Astrocyte of the hippocampus (primary cell): ENCODE measurements around the gene IQGAP3.

Experiments used
- DNase-seq: peaks from one replicate; pipeline ENCODE4 v3.0.0; 2011; ENCODE audit warnings: low read depth, low spot score

Gene IQGAP3

GRCh38 chr1:156513185-156513584, 59.2 kb downstream of the IQGAP3 start:
- no peak for DNase-seq

- DNase-seq = no peak
Observed at GRCh38 chr1:156511644-156512043, 60.7 kb downstream of the IQGAP3 start.

- DNase-seq = peak; percentile 88
Observed at GRCh38 chr1:156510709-156511108, 61.7 kb downstream of the IQGAP3 start.

GRCh38 chr1:156509424-156510034, 62.8 kb downstream of the IQGAP3 start:
- DNase-seq = no peak

GRCh38 chr1:156508955-156509234, 63.5 kb downstream of the IQGAP3 start:
- no peak for DNase-seq

DNA sequence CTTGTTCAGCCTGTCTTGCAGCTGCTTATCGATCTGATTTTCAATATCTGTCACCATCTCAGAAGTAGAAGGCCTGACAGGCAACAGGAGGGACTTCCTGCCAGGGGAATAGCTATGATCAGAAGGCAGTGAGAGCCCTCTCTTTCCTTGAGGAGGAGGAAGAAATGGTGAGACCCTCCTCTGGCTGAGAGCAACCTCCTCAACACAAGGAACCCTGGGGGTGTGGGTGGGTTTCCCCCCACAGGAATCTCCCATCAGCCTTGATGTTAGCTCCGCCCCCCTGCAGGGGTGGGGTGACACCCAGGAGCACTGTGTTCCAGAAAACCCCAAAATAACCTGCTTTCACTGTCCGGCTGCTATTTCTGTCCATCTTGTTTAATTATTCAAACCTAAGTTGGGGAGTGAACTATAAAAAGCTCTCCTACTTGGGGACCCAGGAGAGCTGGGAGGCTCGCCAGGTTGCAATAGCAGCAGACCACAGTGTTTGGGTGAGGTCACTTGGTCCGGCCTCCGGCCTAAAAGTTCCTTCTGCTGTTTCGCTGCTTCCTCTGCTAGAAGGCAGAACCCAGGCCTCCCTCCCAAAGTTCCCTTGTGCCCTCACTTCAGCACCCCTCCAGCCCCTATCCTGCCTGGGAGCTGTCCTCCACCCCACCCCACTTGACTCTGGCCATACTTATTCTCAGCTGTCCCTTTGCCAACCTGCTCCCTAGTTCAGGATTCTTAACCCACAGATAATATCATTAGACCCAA, 64.0 kb downstream of the IQGAP3 start:
- DNase-seq = peak; percentile 77

DNA sequence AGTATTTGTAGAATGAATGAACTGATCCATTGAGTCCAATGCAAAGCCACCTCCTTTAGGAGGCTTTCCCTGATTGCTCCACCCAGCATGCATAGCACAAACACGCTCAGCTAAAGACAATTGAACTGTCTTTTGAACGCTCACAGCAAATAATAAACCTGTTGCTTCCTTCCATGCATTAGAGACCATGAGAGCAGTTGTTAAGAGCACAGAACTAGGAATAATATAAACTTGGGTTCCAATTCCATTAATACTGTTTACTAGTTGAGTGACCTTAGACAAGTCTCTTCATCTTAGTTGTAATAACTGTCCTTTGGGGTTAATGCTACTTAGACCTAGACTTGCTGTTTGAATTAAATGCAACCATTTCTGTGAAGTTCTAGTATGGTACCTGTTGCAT, 65.9 kb downstream of the IQGAP3 start:
- DNase-seq = no peak

- no peak for DNase-seq
Observed at GRCh38 chr1:156505679-156506298, 66.6 kb downstream of the IQGAP3 start.

DNA sequence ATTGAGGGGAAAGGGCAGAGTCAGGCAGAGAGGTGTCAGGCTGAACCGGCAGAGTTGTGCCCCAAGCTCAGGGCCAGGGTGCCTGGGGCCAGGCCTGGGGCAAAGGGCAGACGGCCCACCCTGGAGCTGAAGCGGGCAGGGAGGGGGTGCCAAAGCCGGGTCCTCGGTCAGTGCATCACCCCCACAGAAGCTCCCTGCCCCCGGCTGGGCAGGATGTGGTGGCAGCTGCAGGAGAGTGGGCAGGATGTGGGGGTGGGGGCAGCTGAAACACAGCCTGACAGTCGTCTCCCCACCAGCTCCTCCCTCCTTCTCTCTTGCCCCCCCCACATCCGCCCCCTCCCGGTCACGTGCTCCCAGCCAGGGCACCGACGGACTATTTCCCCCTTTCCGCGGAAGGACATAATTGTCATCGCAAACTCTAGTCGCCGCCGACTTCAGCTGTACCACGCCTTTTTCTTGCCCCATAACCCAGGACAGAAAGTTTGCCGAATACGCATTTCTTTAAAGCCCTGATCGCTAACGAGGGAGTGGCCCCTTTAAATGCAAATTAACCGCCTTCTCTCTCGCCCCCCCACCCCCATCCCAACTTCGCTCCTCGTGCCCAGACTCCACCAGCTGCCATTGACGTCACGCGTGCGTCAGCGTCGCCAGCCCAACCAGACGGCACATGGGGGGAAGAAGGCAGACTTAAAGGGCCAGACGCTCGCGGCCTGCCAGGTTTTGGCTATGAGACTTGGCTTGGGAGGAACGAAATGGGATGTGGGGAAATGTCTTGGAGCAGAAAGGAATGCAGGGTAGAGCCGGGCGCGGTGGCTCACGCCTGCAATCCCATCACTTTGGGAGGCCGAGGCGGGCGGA, 67.3 kb downstream of the IQGAP3 start:
- peak; percentile 100 for DNase-seq

DNA sequence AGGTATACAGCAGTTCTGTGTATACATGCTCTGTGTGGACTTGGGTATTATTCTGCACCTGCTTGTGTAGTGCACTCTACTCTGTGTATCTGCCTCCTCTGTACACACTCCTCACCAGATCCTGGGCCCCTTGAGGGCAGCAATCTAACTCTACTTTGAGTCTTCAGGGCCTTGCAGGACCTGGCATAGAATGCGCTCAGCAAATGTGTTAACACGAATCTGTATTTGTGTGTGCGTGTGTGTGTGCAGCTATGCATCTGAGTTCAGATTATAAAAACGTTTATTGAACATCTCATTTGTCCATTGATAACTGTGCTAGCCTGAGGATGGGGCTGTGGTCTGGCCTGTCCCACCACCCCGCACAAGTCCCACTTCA, 67.9 kb downstream of the IQGAP3 start:
- DNase-seq = no peak

DNA sequence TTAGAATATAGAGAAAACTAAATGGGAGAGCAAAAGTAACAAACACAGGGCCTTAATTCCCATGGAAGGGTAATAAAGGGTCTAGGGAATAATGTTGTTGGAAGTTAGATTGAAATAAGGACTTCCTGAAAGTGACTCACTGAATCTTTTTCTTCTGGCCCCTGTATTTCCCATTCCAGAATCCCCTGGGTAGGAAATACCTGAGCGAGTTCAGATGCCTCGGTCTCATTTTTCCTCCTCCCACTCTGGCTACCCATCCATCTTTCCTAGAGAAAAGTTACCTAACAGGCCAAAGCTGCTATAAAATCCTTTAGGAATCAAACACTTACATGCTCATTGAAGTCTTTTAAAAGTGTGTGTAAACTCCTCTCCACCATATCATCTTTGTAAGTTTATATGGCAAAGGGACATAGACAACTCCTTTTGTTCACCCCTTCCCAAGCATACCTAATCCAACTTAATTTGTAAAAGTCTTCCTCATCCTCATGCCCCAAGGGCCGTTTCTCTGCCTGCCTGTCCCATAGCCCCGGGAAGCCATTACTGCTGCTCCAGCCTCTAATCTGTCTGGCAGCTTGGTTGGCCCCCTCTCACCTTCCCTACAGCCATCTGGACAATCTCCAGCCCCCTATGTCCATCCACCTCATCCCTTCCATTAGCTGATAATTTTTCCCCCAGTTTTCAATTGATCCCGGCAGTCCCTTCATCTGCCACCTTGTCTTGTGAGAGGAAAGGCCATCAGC, 68.5 kb downstream of the IQGAP3 start:
- DNase-seq = peak; percentile 16

DNA sequence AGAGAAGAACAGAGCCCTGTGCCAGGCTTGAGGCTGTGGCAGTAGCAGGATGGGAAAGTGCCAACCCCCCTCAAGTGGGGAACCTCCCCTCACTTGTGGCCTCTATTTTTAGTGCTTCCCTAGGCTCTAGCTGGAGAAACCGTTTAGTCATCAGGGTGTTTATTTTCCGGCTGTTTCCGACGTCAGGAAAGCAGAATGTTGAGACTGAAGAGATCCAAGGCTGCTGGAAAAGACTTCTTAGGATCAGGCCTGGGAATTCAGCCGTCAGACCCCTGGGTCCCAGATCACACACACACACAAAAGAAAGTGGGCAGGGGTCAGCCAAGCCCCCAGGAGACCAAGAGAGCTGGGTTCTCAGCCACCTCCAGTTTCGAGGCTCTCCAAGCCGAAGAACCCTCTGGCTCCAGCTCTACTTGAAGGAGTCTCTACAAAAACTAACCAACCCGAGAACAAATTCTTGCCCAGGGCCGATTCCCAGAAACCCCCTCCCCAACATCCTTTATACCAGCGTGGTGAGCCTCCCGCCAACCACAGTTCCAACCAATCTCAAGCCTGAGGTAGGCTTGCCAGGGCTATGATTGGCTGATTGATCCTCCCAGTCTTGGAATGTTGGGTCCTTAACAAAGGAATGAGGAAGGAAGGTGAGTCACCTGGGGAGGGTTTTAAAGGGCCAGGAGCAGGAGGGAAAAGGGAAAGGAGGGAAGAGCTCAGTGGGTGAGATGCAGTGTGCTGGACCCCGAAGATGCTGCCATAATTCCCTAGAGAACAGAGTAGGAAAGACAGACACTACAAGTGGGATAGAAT, 69.3 kb downstream of the IQGAP3 start:
- peak; percentile 92 for DNase-seq

DNA sequence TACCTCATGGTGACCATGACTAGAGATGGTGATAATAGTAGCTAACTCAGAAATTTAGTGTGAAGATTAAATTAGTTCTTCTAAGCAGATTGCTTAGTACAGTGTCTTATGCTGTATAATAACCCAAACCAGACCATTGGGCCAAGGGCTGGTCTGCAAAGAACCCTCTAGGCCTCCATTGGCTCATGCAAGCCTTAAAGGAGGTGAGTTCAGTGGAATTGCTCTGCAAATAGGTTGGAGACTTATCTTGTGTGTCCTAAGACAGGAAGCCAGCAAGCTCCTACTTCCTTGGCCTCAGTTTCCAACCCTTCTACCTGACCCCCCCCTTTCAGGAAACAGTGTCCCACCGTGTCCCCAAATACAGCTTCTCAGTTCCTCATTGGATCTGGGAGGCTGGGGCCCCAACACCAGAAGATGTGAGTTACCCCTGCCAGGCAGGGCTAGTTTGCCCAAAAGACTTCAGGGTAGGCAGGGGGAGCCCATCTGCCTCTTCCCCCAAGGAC, 69.9 kb downstream of the IQGAP3 start:
- no peak for DNase-seq

- DNase-seq = peak; percentile 99
Observed at GRCh38 chr1:156500793-156501506, 71.4 kb downstream of the IQGAP3 start.

- DNase-seq = no peak
Observed at GRCh38 chr1:156500543-156500792, 71.9 kb downstream of the IQGAP3 start, which contains the start of gene MEF2D. MEF2D (minus strand) TSS chr1:156500775; CDS start chr1:156483292, 17,483 bp downstream.

DNA sequence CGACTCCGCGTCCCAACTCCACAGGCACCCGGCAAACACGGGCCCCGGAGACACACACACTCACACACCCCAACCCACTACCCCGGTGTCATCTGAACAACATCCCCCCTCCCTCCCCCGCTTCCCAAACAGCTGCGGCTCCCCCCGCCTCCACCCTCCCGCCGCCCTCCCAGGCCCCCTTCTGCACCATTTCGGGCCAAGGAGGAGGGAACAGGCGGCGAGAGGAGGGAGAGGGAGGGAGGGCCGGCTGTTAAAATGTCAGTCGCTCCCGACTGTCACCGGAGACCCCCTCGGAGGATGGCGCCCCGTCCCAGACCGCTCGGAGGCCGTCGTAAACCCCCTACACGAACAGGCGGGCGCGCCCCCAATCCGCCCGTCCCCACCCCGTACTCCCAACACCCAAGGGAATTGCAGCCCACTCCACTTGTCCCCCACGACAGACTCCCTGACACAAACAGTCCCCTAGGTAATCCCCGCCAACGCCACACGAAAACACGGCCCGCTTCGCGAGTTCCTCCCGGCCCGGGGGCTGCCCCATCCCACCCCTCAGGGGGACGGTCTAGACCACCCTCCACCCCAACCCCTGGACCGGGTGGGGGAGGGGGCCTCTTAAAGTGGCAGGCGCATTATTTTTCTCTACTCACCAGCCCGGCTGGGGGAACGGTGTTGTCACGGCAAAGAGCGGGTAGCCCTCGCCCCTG, 72.4 kb downstream of the IQGAP3 start:
- DNase-seq = no peak

GRCh38 chr1:156499194-156499841, 73.0 kb downstream of the IQGAP3 start:
- no peak for DNase-seq

- DNase-seq = peak; percentile 64
Observed at GRCh38 chr1:156498432-156499193, 73.8 kb downstream of the IQGAP3 start.
